ENCODE results near the gene PLGLB1.
"Not testable (repeated sequence)": the region's sequence is repeated elsewhere in the genome, so short reads cannot be mapped to it uniquely, and the experiment has no call there.

The PLGLB1 gene

GRCh38 chr2:87004398-87004797, 17.2 kb downstream of the PLGLB1 start:
- DNase-seq, H3K4me1 Mint-ChIP-seq, ATAC-seq, H3K4me3 Mint-ChIP-seq, H3K9me3 Mint-ChIP-seq, H3K27ac Mint-ChIP-seq, H3K27me3 Mint-ChIP-seq: not testable (repeated sequence)

Measured in stimulated activated naive CD8-positive, alpha-beta T cell treated with anti-CD3 and anti-CD28 coated beads, Interleukin-15, amount 100 ng/mL, for 72 hours (primary cell).